GM21515 (cell line): ENCODE results near the gene CEP112.

Experiments
- ATAC-seq: cut with Tn5 transposase; IDR thresholded peaks from one replicate; pipeline ENCODE4 v1.9.1; 2021; ENCODE audit not compliant: unreplicated experiment

CEP112 gene

DNA sequence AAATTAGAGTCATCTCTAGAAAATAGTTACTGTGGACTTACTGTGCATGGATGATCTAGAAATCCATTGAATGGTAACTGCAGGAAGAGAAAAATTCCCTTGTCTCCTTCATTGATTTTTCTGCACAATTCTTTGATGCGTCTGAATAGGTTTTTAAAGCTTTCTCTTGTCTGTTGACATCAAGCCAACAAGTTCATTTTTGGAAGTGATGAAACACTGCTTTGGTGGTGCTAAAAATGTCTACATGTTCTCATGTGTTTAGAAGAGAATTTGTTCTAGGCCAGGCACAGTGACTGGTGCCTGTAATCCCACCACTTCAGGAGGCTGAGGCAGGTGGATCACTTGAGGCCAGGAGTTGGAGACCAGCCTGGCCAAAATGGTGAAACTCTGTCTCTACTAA, 573.4 kb downstream of the CEP112 start:
- no peak for ATAC-seq

DNA sequence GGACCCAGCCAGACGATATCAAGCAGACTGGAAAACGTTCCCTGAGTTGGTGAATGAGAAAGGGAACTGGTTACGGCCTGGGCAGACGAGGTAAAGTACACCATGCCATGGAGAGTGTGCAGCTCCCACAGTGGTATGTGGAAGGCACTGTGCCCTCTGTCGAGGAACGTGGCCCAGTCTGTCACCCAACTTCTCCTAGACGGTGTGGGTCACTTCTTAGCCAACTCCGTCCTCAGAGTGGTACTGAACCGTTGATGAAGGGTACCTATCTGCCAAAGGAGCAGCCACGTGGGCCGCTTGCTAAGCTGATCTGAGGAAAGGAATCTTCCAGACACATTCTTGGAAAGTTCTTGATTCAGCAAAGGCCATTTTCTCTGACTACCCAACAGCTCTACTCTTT, 574.4 kb downstream of the CEP112 start:
- no peak for ATAC-seq

DNA sequence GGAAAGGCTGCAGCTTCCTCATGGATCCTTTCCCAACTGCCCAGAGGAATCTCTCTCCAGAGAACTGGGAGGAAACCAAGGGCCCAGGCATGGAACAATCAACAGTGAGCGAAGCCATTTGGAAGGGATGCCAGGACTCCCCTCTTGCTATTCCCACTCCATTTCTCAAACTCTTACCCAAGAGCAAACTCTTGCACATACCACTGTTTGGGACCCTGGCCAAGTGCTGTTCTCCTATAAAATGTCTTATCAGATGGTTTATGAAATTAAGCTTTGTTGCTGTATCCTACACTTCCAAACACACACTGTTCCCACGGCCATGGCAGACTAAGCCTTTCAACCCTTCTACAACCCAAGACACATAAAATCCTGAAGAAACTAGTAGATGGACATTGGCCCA, 582.2 kb downstream of the CEP112 start:
- ATAC-seq, result no peak

DNA sequence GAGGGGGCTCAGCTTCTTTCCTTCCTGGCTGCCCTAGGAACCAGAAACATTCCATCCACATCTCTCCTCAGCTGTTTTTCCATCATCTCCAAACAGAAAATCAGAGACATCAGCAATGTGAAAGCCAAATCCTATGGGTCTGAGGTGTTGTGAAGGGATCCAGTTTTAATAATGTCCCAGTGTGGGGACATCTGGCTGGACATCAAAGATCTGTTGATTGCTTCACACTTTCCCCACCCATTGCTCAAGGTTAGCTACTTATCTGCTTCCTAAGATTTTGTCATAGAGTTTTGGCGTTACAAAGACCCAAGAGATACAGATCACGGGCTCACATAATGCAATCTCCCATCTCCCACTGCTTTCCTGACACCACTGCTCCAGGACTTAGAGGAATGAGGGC, 582.6 kb downstream of the CEP112 start:
- ATAC-seq, result no peak

DNA sequence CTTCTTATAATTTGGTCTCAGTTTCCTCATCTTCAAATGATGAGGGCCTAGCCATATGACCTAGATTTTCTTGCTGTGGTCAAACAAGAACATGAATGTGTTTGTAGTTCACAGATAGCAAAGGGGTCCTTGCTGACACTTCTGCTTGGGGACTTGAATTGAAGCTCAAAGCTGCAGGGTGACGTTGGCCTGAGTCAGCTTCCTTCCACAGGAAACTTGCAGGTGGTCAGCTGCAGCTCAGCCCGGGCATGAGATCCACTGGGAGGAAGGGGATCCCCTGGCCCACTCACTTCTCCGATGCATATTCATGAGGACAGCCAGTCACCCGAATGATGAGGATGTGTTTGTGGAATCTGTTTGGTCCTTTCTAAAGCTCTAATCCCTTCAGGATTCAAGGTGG, 587.9 kb downstream of the CEP112 start:
- ATAC-seq, result no peak

DNA sequence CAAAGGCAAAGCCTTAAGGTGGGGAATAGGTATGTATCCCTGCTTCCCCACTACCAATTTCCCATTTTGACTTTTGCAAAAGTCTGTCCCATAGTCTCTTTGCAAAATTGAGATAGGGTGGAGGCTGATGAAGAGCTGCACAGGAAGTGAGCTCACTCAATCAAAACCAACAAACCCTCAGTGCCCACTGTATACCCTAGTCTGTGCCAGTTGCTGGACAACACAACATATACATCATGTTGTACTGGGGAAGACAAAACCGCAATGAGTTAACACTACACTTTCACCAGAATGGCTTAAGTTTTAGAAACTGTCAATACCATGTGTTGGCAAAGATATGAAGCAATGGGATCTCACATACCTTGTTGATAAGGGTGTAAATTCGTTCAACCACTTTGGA, 590.1 kb downstream of the CEP112 start:
- no peak for ATAC-seq

DNA sequence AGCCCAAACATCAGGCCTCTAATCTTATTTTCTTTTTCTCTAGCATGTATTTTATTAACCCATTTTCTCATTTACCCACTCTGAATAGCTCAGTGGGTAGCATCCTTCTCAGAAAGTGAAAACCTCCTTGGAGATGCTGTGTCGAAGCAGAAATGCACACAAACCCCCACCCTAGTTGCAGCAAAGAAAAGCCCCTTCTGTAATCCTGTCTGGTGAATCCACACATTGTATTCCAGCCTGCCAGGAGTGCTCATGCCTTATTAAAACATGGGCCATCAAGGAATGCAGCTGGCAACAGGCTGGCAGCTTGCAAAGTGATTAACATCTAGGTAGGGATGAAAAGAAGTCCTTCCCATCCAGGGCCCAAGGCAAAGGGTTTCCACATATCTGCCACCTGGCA, 590.8 kb downstream of the CEP112 start:
- no peak for ATAC-seq

DNA sequence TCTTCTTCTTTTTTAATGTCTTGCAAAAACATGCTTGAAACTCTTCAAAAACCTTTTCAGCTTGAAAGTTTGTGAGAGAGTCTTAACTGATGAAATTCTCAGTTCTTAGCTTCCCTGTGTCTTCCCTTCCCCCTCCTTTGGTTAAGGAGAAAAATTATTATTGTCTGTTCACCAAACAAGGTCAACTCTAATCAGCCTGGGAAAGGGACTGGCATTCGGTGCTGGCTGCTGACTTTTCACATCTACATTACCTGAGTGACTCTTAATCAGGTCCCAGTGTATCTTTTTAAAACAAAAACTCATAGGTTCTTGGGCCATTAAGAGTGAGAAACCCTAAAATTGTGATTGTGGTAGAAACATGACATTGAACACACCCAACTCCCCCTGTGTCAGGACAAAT, 591.4 kb downstream of the CEP112 start:
- no peak for ATAC-seq

DNA sequence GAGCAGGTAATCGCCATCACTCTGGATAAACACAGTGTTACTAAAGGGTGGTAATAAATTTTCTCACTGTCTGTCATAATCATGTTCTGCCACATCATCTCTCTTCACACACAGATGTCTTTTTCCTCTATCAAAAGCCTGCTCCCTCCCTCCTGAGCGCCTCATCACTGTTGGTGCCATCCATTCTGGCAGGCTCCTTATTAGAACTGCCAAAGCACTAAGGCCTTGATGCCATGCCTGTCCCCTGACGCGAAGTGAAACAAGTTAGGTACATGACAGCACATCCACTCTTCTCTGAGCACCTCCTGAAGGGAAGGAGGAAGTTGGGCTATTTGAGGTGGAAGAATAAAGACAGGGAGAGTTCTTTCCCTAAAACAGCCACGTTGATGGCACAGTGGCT, 592.3 kb downstream of the CEP112 start:
- no peak for ATAC-seq

DNA sequence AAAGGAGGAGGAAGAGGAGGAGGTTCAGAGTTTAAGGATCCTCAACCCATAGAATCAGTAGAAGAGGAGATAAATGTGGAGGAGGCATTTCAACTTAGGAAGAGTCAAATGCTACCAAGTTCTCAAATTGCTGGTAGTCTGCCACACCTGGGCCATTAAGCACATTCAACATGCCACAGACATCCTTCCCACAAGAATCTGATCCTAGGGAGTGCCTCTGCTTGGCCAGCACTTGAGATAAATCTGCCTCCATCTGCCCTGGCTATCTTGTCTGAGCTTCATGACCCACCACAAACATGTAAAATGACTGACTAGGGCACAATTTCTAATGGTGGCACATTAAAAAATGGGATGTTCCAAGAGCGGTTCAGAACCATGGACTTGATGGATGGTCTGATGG, 593.2 kb downstream of the CEP112 start:
- no peak for ATAC-seq

DNA sequence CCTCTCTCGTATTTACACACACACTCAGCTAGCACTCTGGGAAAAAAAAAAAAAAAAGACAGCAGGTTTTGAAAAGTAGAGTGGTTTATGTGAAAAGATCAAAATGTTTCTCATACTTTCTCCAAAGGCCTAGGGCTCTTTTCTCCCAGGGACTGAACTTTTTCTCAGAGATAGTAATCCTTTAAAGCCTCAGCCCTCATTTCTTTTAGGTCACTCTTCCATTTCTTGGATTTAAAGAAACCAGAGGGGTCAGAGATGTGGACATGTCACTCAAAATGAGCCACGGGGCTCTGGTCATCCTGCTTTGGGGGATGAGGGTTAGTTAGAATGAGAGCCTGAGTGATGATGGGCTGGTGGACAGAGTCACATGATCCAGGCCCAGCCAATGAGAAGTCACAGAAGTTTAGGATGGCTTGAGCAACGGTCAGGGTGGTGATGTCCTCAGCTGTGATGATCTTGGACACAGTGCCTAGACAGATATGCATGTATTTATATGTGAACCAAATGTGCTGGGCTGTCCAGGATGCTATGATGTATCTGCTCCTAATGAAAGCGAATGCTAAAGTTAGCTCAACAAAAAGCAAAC, 596.8 kb downstream of the CEP112 start:
- no peak for ATAC-seq

DNA sequence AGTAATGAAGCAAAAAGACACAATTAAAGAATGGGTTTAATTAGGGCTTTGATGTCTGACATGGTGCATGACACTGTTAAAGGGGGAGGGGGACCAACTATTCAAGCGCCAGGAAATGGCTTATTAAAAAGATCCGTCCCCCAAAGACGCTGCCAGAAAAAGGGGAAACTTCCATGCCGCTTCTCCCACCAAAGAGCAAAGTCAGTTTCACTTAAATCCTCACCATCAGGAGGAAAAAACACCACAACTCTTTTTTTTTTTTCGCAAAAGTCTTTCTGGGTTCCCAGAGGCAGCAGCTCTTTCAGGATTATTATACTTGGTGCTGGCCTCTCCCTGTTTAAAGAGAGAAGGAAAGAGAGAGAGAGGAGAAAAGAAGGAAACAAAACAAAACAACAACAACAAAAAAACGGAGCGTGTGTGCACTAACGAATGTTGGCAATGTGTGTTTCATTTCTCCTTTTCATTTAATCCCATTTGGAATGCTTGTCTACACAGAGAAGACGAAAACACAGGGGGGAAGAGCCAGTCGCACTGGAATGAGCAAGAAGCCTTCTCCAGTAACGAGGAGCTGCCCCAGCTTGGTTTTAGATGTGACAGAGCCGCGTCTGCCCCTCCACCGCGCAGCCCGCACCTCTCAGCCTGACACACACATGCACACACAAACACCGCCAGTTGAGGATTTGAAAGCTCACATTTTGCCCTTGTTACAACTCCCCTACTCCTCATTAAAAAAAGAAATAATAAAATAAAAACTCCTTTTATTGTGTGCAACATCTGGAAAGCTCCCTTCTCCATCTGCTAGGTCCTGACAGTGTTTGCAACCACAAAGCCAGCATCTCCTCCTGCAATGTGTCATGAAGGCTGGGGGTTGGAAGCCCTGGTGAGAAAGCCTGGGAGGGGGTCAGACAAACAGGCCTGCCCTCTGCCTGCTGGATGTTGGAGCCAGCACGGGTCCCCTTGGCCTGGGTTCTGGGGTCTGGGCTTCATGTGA, 597.8 kb downstream of the CEP112 start:
- ATAC-seq, result no peak

DNA sequence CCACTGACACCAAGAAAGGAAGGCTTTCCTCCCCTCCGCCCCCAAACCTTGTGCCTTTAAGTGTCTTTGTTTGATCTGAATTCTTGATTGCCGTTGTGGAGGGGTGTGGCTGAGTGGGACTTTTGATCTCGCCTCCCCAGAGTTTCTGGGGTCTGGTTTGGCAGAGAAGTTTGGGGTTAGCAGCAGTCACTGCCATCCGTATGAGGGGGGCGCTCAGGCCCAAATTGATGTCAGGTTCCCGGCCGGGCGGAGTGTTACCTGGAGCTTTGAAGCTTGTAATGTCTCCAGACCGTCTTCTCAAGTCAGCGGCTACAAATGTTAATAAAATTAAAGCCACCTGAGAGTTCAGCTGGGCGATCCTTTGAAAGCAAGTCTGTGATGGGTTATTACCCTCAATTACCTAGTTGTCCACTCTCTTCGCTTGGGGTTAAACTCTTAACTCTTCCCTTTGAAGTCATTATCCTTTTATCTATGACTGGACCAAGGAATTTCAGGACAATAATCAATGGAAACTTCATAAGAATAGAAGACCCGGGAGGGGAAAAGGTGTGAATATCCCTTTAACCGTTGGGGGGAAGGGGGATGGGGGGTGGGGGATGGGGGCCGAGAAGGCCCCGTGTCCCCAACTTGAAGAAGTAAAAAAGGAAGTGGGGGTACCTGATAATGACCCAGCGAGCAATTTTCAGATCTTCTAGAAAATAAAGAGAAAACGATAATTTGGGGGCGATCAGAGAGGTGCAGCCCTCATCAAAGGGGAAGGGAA, 598.7 kb downstream of the CEP112 start:
- ATAC-seq, result no peak

DNA sequence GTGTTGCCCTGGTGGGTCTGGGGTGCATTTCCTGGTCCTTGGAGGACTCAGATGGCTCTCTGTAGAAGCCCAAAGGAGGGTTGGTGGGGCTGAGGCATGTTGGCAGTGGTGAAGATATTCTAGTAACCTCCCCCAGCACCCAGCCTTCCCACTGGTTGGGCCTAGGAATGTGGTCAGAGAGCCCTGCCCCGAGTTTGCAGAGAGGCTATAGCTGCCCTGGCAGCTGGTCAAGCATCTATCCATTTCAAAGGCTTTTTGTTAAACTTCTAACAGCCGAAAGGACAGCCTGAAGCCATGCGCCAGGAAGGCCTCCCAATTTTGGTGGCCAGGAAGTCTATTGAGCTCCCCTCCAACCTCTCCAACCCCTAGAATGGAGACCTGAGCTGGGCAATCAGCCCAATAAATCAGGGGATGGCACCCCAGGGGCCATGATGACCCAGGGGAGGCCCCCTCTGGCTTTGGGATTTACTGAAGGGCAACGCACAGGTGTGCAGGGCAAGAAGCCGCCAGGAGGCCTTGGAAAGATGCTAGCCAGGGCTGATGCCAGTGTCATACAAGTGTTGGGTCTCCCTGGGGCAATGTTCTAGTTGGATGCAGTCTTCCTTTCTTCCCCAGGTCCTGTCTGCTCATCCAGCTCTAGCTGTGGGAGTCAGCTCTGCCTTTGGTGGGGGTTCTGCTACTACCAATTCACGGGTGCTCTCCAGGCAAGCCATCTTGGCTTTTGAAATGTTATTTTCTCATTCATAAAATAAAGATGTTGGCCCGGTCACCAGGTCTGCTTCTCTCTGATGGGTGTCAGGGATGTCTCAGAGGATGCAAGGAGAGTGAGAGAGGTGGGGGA, 599.6 kb downstream of the CEP112 start:
- ATAC-seq, result no peak

DNA sequence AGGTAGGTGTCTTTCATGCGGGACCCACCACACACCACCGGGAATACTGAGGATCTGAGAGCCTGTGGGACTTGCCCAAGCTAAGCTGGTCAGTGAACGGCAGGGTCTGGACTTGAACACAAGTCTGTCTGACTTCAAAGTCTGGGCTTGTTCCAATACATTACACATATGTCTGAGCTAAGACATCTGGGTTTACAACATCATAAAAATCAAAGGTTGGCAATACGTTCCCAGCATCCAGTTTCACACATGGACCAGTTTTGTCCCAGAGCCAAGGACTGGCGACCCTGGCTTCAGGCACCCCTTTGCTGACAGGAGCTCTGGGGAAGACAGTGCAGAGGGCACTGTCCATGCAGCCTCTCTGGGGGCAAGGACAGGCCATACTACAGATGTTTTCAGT, 602.6 kb downstream of the CEP112 start:
- ATAC-seq, result no peak

DNA sequence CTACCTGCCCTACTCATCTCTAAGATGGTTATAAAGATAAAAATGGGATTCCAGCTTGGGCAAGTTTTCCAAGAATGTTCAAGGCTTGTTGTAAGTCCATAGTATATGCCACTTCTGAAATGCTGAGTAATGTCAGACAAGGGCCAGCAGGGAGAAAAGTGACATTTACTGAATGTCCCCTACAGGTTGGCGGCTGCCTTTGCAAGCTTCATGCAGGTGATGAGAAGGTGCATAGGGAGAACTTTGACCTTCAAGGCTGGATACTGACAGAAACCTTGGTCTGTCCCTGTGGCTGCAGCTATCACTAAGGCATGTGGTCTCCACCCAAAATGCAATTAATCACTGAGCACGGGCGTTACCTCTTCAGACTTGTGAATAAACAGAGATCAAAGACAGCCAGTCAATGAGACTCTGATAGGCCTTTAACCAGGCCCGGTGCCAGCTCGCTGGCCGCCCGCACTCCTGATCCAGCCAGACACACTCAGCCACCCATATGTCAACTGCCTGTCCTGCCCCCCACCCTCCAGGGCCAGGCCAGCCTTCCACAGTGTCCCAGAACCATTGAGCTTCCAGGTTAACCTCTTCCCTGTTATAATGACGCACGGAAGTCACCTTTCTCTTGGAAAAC, 603.6 kb downstream of the CEP112 start:
- ATAC-seq, result no peak

DNA sequence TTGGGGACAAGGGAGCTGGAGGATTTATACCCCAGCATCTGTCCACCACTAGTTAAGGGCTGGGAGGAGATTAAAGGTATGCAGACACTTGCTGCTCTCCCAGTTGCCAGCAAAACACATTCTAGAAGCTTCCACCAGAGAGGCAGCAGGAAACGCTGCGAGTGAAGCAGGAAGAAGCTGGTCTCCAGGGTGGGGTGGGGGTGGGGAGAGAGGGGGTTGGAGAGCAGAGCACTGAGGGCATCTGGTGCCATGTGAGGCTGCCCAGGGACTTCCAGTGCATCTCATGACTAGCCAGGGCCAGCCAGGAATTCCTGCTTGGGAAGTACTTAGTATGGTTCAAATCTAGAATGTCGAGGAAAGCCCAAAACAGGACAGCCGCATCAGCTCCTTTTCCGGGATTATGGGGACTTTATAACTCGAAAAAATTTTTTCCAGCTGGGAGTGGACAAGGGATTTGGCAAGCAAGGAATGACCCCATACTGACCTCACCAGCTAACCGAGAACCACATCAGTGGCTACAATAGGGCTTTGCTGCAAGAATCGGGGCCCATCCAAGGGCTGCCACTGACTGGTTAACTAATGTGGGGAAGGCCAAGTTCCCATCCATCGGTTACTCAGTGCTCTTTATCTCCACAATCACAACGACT, 604.3 kb downstream of the CEP112 start:
- no peak for ATAC-seq

DNA sequence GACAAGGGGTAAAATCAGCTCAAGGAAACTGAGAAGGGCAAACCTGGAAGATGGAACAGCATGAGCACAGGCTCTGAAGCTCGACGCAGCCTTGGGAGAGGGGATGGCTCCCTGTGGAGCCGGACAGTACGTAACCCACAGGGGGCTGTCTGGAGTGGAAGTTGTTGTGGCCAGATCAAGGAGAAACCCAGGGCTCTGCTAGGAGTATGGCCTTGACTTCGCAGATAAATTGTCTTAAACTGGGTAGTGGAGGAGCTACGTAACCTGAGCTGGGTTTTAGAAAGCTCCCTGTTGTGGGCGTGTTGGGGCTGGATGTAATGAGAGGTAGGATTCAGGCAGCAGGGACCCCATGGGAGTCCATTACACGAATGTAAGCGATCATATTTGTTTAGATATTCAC, 605.0 kb downstream of the CEP112 start:
- ATAC-seq, result no peak
